Hematopoietic multipotent progenitor cell treated with erythropoietin and hydrocortisone succinate and interleukin-3 and kit ligand, for 15 days (in vitro differentiated cells): ENCODE measurements around the gene XYLB.
"Not testable (repeated sequence)": the region's sequence is repeated elsewhere in the genome, so short reads cannot be mapped to it uniquely, and the experiment has no call there.

Experiments
- DNase-seq: peaks from one replicate; pipeline ENCODE4 v3.0.0-alpha.2; 2015; ENCODE audit warnings: low spot score

Gene XYLB

DNA sequence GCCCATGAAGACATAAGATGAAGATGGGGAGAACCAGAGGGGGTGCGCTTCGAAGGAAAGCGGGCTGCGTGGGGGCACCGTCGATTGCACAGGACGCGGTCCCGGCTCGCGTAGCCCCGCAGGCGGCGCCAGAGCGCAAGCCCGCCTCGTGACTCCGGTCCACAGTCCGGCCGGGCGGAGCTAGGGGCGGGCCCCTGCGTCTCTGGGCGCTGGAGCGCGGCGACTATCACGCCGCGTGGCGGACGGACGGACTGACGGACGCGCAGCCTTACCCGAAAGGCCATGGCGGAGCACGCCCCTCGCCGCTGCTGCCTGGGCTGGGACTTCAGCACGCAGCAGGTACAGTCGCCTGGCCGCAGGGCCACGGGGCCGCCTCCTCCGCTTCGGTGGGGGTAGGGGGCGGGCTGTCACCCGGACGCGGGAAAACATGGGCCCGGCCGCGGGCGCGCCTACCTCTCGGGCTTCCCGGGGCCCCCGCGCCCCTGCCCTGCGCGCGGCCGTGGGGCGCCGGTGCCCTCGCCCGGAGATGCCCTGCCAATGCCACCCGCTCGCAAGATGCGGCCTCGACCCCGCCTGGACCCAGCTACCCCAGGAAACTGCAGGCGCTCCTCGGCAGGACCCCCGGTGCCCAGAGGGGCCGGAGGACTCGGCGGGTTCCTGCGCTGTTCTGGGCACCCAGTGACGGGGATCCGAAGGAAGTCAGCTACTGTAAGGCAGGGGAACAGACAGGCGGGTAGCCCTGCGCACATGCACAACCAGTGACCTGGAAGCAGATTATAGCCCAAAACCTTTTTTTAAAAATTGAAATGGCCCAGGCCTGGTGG, at the start of gene XYLB:
Gene XYLB, plus strand, starts transcription at position 199 of the 824 bp plus-strand sequence. Its CDS starts 84 bp downstream, at position 283.
- peak; percentile 74 for DNase-seq

DNA sequence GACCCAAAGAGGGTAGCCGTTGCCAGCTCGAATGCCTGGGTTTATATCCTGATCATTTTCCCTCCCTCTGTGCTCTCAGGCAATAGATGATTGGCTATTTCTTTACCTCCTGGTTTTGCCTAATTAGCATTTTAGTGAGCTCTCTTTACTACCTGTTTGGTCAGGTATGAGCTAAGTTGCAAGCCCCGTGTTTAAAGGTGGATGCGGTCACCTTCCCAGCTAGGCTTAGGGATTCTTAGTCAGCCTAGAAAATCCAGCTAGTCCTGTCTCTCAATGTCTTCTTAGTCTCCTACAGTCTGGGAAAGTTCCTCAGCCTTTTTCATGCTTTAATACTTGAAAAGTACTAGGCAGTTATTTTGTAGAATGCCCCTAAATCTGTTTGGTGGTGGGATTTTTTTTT, 49.5 kb upstream of the XYLB start:
- not testable (repeated sequence) for DNase-seq

DNA sequence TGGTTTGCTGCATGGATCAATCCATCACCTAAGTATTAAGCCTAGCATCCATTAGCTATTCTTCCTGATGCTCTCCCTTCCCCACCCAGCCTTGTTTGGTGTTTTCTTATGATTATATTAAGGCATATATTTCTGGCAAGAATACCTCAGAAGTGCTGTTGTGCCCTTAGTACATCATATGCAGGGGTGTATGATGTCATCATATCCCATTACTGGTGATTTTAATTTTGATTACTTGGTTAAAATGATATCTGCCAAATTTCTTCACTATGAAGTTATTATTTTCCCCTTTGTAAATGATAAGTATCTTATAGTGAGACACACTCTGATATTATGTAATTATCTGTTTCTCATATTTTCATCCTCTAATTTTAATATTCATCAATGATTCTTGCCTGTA, 49.0 kb upstream of the XYLB start:
- DNase-seq = no peak

DNA sequence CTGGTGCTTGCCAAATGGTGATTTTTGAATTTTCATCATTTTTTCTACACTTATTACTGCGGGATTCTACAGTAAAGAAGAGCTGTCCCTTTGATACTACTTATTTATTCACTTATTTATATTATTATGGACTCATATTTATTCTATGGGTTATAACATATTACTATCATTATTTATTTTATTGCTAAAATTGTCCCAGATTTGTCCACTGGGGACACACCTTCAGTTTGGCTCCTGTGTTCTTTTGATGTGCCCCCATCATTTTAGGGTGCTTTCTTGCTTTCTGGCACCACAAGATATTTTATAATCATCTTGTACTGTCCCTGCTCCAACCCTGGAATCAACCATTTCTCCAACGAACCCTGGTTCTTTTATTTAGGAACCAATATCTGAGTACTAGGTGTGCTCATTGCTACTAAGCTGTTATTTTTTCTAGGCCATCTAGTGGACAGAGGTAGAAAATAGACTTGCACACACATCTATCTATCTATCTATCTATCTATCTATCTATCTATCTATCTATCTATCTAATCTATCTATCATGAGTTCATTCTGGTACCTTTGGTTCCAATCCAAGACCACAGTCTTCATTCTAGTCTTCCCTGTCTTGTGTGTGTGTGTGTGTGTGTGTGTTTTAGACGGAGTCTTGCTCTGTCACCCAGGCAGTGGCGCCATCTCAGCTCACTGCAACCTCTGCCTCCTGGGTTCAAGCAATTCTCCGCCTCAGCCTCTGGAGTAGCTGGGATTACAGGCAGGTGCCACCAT, 48.5 kb upstream of the XYLB start:
- no peak for DNase-seq

DNA sequence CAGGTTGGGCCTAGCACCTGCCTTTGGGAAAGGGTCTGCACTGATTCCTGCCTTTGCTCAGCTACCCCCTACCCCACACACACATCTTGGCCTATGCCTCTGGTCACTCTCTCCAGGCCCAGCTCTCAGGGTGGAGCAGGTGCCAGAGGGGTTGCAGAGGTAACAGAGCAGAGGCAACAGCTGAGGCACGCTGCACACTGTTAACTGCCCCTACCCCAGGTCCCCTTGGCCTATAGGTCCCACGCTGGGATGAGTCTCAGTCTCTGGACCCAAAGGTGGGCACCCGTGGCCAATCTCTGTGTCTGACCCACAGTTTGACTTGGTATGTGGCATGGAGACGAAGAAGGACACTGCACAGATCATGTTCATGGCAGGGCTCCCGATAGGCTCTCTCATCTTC, 39.6 kb upstream of the XYLB start:
- no peak for DNase-seq

DNA sequence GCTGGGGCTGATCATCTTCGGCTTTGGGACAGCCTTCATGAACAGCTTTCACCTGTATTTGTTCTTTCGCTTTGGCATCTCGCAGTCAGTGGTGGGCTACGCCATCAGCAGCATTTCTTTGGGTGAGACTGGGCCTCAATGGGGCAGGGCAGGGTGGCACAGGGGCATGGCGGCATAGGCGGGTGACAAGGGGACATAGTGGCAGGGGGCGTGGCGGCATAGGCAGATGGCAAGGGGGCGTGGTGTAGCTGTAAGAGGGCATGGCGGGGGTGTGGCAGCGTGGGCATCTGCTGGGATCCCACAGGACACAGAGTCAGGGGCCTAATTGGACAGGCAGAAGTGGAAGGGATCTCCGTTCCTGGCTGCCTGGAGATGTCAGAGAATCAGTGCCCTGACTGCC, 39.0 kb upstream of the XYLB start:
- DNase-seq = no peak

DNA sequence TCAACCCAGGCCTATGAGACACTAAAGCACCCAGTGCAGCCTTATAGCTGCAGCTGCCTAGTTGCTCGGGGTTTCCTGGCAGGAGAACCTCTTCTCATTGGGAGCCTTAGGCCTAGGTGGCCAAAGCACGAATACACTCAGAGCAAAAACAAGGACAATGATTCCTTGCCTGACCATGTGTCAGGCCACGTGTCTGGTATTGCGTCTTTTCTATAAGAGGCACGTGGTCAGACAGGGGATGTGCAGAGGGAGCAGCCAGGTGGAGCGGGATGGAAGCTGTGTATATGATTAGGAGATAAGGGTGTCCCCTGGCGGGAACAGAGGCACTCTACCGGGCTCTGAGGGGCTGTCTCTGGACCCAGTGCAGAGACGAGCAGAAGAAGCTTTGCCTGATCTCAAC, 38.1 kb upstream of the XYLB start:
- DNase-seq = no peak

DNA sequence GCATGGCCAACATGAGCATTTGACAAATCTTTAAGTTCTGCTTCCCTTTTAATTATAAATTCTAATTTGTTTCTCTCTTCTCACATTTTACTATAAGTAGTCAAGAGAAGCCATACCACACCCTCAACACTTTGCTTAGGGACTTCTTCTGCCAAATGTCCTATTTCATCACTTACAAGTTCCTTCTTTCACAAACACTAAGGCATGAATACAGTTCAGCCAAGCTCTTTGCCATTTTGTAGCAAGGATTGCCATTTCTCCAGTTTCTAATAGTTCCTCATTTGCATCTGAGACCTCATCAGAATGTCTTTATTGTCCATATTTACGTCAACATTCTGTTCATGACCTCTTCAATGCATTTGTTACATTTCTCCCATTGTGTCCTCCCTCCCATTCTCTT, 35.1 kb upstream of the XYLB start:
- DNase-seq = no peak

DNA sequence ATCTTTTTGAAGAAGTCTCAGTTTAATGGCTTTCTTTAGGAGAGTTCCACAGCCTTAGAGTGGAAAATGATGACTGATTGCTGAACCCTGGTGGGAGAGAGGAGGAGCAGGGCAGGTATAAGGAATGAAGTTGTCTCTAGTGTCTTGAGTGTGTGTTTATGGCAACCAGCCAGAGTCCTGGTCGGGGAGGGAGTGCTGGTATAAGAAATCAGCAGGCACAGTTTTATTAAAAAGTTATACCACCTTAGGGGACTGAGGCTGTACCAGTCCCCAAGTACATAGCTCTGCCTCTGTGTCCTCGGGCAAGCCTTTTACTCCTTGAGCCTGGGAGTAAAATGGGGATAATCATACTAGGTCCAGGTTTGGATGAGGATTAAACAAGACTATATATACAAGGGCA, 34.6 kb upstream of the XYLB start:
- DNase-seq = no peak

DNA sequence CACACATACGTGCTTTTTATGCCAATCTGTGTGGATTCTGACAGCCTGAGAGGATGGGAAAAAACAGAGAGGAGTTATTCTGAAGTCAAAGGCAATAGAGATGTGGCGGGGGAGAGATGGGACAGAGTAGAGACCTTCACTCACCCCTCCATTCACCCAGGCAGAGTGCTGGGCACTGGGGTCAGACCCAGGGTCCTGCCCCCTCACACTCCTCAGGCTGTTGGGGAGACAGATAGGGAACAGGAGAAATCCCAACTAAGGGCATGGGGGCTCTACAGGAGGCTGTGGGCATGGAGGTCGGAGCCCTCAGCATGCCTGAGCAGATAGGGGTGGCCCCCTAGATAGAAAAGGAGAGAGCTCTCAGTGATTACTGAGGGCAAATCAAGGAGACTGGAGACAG, 34.2 kb upstream of the XYLB start:
- DNase-seq = no peak

DNA sequence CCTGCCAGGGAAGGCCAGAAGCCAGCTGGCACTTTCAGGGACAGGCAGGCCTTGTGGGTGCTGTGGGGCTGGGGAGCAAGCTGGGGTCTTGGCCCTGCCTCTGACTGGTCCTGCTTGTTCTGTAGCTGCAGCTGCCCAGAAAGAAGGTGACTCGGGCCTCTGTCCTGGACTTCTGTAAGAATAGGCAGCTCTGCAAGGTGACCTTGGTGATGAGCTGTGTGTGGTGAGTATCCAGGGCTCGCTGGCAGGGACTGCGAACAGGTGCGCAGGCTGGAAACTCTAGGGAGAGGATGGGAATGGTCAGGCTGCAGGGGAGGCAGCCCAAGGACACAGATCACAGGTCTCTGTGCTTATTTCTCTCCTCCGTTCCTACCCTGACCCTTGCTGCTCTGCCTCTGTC, 33.3 kb upstream of the XYLB start:
- no peak for DNase-seq

DNA sequence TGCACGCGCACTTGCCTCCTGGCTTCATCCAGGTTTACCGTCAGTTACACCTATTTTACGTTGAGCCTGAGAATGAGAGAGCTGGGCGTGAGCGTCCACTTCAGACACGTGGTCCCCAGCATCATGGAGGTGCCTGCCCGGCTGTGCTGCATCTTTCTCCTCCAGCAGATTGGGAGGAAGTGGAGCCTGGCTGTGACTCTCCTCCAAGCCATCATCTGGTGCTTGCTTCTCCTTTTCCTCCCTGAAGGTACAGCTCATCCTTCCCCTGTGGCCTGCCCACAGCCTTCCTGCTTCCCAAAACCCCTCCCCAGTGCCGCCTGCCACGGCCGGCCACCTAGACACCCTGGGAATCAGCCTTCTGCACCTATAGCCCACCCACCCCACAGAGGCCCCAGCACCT, 32.9 kb upstream of the XYLB start:
- DNase-seq = no peak

DNA sequence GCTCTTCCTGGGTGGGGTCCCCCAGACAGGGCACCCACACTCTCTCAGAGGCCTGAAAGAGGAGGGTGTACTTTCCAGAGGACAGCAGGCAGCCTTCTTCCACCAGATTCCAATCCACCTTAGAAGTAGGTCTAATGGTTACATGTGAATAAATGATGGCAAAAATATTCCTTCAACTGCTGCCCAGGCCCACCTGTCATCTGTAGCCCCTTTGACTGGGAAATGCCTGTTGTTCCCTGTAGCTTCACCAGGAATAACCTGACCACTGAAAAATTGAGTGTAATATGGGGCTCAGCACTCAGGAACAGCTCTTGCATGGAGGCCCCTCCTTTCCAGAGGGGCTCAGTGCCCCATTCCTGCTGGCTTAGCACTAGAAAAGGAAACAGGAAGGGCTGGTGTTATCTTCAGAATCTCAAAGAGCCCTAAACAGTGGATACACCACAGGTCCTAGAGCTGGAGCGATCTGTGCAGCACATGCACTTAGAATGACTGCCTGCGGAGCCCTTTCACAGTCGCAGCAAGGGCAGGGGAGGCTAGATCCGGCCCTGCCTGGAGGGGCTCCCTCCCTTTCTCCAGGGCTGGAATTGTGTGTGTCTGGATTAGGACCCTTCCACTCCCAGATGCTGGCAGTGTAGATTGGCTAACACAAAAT, 32.3 kb upstream of the XYLB start:
- no peak for DNase-seq

DNA sequence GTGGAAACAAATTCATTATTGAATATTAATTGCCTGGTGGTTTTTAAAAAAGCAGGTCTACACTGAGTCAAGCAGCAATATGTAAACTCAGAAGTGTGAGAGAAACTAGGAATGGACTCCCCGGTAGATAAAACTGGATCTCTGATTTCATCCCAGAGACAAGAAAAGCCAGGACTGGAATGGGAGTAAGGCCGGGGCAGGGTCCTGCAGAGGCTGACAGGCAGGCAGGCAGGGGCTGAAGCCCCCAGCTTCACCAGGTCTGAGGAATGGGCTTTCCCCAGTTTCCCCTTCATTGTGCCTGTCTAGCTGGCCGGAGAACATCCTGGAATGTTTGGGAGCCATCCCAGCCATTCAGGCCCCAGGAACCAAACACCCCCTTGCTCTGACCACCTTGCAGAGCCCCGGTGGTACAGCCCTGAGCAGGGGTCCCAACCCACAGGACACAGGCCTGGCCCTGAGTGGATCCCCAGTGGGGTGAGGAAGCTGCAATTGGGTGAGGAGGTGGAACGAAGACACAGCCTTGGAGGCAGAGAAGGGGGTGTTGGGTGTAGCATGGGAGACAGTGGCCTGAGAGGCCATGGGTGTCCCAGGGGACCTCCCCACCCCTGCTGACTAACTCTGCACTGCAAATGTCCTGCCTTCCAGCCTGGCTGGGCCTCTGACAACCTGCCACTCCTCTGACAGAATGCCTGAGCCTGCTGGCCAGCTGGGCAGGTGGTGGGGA, 31.7 kb upstream of the XYLB start:
- no peak for DNase-seq

DNA sequence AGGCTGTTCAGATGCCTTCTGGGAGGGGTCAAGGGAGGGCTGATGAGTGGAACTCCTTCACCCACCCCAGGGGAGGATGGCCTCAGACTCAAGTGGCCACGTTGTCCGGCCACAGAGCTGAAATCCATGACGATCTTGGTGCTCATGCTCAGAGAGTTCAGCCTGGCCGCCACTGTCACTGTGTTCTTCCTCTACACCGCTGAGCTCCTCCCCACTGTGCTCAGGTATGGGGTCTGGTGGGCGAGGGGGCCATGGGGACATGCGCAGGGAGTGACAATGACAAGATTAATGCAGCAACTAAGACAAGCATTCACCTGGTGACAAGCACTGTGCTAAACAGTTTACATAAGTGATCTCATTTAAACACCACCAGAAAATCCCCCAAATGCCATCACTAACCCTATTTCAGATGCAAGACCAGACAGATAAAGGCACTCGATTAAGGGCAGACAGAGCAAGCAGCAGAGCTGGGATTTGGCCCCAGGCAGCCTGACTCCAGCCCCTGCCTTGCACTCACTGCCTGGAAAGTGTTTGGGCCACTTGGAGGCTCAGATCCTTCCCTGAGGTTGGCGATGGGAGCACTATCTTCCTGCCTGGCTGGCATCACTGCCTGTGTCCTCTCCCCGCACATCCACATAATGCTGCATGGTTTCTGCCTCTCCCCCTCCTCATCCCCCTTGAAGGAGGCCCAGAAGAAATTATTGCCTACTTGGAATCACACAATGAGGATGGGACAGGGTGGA, 30.9 kb upstream of the XYLB start:
- no peak for DNase-seq

DNA sequence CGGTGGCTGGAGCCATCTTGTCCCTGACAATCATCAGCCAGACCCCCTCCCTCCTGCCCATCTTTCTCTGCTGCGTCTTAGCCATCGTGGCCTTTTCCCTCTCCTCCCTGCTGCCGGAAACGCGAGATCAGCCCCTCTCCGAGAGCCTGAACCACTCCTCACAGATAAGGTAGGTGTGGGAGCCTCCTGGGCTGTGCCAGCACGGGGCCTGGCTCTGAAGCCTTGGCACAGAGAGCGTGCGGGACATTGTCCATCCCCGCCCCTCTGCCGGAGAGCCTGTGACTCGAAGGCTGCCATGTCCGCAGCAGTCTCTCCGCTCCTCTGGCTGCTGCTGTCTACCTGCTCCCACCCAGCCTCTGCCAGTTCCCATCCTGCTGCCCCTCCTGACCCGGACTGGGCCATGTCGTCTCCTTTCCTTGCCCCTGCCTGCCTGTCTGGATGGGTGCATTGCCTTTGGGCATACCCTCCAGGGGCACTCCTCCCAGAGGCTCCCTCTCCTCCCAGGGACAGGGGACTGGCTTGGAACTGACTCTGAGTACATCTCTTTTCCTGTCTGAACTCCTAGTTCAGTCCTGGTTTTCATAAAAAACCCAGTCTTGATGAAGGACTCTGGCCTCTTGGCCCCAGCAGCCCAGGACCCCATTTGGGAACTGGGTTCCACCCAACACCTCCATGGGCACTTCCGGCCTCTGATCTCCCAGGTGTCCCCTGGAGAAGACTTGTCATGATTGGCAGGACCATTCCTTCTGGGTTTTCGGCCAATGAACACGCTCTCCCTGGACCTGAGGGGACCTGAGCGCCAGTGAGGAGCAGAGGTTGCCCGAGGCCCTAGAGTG, 30.0 kb upstream of the XYLB start:
- DNase-seq = no peak

DNA sequence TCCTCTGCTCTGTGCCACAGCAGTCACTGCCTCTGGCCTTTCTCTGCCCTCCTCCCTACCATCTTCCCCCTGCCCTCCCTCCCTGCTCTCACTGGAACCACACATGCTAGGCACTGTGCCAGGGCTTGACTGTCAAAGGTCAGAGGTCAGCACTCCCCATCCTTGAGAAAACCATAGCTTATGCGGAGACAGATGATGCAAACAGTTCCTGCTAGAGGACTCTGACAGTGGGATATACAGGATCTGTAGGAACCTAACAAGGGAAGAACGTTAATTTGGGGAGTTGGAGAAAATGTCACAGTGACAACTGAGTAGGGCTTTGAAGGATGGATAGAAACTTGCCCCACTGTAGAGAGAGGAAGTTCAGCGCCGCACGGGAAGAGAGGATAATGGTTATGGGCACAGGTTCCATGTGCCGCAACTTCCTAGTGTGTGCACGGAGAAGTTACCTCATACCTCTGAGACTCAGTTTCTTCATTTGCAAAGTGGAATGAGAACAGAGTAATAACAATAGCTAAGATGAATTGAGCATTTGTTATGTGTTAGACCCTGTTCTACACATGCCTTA, 29.3 kb upstream of the XYLB start:
- no peak for DNase-seq

DNA sequence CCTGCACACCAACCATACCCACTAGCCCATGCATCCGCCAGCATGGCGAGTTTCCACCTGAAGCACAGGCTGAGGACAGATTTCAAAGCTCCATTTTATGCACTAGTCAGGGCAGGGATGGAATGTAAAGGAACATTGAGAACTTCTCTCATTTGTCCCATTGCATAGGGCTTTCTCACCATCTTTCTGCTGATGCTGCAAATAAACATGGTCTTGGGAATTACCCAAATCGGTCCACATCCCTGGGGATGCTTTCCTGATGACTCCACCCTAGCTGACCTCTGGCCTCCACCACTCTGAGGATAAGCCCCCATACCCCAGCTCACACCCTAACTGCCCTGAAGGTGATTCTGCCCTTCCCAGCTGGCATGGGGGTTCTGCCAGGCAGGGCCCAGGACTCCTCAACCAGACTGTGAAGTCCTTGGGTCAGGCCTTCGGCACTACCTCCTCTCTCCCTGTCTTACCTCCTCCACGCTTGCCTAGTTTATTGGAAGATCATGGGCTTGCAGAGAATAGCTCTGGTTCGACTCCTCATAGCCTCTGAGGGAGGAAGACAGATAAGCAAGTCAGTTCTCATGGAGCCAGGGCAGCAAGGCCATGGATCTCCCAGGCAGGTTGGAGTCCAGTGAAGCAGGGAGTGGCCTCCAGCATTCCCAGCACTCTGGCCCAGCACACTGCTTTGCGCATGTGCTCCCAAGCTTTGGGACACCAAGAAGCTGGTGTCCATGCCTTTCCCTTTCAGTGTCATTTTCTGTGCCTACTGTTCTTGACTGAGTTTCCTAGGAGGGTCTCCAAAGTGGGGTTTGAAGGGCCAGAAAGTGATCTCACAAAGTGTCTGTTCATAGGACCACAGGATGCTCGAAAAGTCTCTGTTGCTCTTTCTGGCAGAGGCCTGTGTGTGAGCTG, 27.6 kb upstream of the XYLB start:
- DNase-seq = no peak

DNA sequence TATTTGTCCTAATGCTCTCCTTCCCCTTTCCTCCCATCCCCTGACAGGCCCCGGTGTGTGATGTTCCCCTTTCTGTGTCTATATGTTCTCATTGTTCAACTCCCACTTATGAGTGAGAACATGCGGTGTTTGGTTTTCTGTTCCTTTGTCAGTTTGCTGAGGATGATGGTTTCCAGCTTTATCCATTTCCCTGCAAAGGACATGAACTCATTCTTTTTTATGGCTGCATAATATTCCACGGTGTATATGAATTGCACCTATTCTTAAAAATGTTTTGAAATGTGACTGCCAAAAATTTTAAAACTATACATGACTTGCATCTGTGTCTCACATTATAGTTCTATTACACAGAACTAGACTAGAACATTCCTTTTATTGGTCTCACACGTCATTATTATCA, 25.9 kb upstream of the XYLB start:
- not testable (repeated sequence) for DNase-seq
